ENCODE results near the gene GLP1R. TPM values are rescaled to one million over a fixed set of nuclear protein-coding genes. Genes with fewer than 3 reads are reported as not detected.

Gene GLP1R
- total RNA-seq, 2 donors from 2014 or later, result 0.15 TPM; not detected in 1

- no peak overlapping the region for H3K9ac ChIP-seq (ENCODE audit: extremely low read depth, low read length, poor library complexity, severe bottlenecking)
- H3K27me3 ChIP-seq (ENCODE audit: control insufficient read depth, insufficient read depth, low read length, poor library complexity, severe bottlenecking), result peaks cover 28% of the 10 kb centered on the region
- peaks cover 12% of the 10 kb centered on the region for H3K4me1 ChIP-seq (ENCODE audit: control insufficient read depth, insufficient read depth, low read length)
- H3K4me1 Mint-ChIP-seq, result peaks cover 23% of the 10 kb centered on the region
- no peak for TF ChIP-seq CTCF (conservative IDR thresholded peaks at IDR 0.05)
- H3K9me3 Mint-ChIP-seq, result no peaks in the 10 kb centered on the region
- DNase-seq, result no peak
- peaks cover 52% of the 10 kb centered on the region for H3K27me3 Mint-ChIP-seq (ENCODE audit: insufficient read depth)
- no peaks in the 10 kb centered on the region for H3K36me3 Mint-ChIP-seq (ENCODE audit: low read depth)
- 85 to 86% methylated on average over 7 to 17 of the region's 17 CpGs for WGBS, 2 experiments (ENCODE audit: insufficient coverage in 1 of 2, insufficient read length in 1 of 2)
- H3K4me3 ChIP-seq (ENCODE audit: low read length), result no peak overlapping the region
- no peak overlapping the region for H3K4me3 Mint-ChIP-seq
- no peak overlapping the region for H3K27ac Mint-ChIP-seq
- H3K36me3 ChIP-seq (ENCODE audit: control insufficient read depth, insufficient read depth, low read length), result no peaks in the 10 kb centered on the region
- H3K27ac ChIP-seq (ENCODE audit: low read depth, low read length), result no peak overlapping the region
- H3K9me3 ChIP-seq (ENCODE audit: control insufficient read depth, low read length), result no peaks in the 10 kb centered on the region
These were observed 8.9 kb downstream of the GLP1R start for GRCh38 chr6:39057251-39058155.

GRCh38 chr6:39058471-39059147 lies 10.0 kb downstream of the GLP1R start:
- Mint-ChIP-seq H3K27me3 (ENCODE audit: insufficient read depth) (peaks cover 51% of the 10 kb centered on the region), H3K36me3 (ENCODE audit: low read depth) (no peaks in the 10 kb centered on the region), H3K9me3 (no peaks in the 10 kb centered on the region), H3K27ac (no peak overlapping the region), H3K4me1 (peaks cover 32% of the 10 kb centered on the region), H3K4me3 (no peak overlapping the region)
- no peak for DNase-seq
- Histone ChIP-seq H3K9me3 (ENCODE audit: control insufficient read depth, low read length) (no peaks in the 10 kb centered on the region), H3K36me3 (ENCODE audit: control insufficient read depth, insufficient read depth, low read length) (no peaks in the 10 kb centered on the region), H3K4me3 (ENCODE audit: low read length) (no peak overlapping the region), H3K27me3 (ENCODE audit: control insufficient read depth, insufficient read depth, low read length, poor library complexity, severe bottlenecking) (peaks cover 23% of the 10 kb centered on the region), H3K9ac (ENCODE audit: extremely low read depth, low read length, poor library complexity, severe bottlenecking) (no peak overlapping the region), H3K27ac (ENCODE audit: low read depth, low read length) (no peak overlapping the region), H3K4me1 (ENCODE audit: control insufficient read depth, insufficient read depth, low read length) (peaks cover 12% of the 10 kb centered on the region)
- 85 to 100% methylated on average over 3 to 6 of the region's 6 CpGs for WGBS, 2 experiments (ENCODE audit: insufficient coverage in 1 of 2, insufficient read length in 1 of 2)
- no peak for TF ChIP-seq CTCF (conservative IDR thresholded peaks at IDR 0.05)

DNA sequence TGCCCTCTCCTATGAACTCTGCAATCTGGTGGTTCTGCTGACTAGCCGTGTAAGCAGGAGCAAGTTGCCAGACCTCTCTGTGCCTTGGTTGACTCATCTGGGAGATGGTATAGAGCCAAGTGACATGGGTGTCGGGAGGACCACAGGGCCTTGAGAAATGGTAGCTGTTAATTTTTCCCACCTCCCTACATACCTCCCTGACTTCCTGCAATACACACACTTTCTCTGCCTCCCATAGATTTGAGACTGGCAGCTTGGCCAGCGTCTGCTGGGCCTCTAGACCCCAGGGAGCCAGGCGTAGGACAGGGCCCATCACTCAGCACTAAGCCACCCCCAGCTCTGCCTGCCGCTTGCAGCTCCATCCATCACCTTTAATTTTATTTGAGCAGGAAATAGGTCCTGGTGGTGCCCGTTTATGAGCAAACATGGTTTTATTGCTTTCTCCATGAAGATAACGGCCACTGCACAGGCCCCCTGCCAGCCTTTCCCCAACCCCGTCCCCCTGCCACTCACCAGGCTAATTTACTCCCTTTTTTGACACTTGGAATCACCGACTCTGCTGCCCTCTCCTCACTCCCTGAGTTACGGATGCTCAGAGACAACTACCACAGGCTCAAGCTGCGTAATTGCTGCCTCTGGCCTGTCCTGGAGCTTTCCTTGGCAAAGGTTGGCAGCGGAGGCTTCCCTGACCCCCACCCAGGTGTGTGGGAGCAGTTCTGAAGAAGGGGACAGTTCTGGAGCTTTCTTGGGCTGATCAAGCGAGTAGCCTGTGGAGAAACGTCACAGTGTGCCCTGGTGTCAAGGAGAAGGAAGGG lies 11.1 kb downstream of the GLP1R start:
- WGBS, 2 experiments (ENCODE audit: insufficient coverage in 1 of 2, insufficient read length in 1 of 2), result 78 to 89% methylated on average over 10 to 14 of the region's 14 CpGs
- no peak overlapping the region for H3K9ac ChIP-seq (ENCODE audit: extremely low read depth, low read length, poor library complexity, severe bottlenecking)
- H3K27ac ChIP-seq (ENCODE audit: low read depth, low read length), result no peak overlapping the region
- TF ChIP-seq CTCF (conservative IDR thresholded peaks at IDR 0.05), result no peak
- no peaks in the 10 kb centered on the region for H3K9me3 ChIP-seq (ENCODE audit: control insufficient read depth, low read length)
- peaks cover 22% of the 10 kb centered on the region for H3K4me1 Mint-ChIP-seq
- H3K4me3 Mint-ChIP-seq, result no peak overlapping the region
- H3K27ac Mint-ChIP-seq, result no peak overlapping the region
- no peaks in the 10 kb centered on the region for H3K36me3 Mint-ChIP-seq (ENCODE audit: low read depth)
- DNase-seq, result no peak
- H3K9me3 Mint-ChIP-seq, result no peaks in the 10 kb centered on the region
- peaks cover 51% of the 10 kb centered on the region for H3K27me3 Mint-ChIP-seq (ENCODE audit: insufficient read depth)
- H3K4me1 ChIP-seq (ENCODE audit: control insufficient read depth, insufficient read depth, low read length), result peaks cover 12% of the 10 kb centered on the region
- H3K36me3 ChIP-seq (ENCODE audit: control insufficient read depth, insufficient read depth, low read length), result no peaks in the 10 kb centered on the region
- peaks cover 27% of the 10 kb centered on the region for H3K27me3 ChIP-seq (ENCODE audit: control insufficient read depth, insufficient read depth, low read length, poor library complexity, severe bottlenecking)
- no peak overlapping the region for H3K4me3 ChIP-seq (ENCODE audit: low read length)

All from endodermal cell (in vitro differentiated cells).